HG03060 (cell line): ENCODE measurements around the gene ETFA.

ENCODE experiments used
- ATAC-seq: cut with Tn5 transposase; IDR thresholded peaks from one replicate; pipeline ENCODE4 v1.9.1; 2021; ENCODE audit warnings: low read depth, moderate number of reproducible peaks; ENCODE audit not compliant: unreplicated experiment

Gene ETFA

GRCh38 chr15:76340803-76341365 is 29.6 kb upstream of the ETFA start:
- no peak for ATAC-seq

- ATAC-seq: no peak
These were observed 29.0 kb upstream of the ETFA start for GRCh38 chr15:76340198-76340802.

- ATAC-seq: no peak
These were observed 28.3 kb upstream of the ETFA start for GRCh38 chr15:76339305-76340197.

GRCh38 chr15:76338486-76339304 is 27.4 kb upstream of the ETFA start:
- ATAC-seq: no peak

GRCh38 chr15:76337696-76338485 is 26.6 kb upstream of the ETFA start:
- ATAC-seq: no peak

GRCh38 chr15:76337059-76337695 is 25.9 kb upstream of the ETFA start:
- ATAC-seq: no peak

GRCh38 chr15:76336254-76337058 is 25.2 kb upstream of the ETFA start, which contains the start of gene ISL2:
ISL2 (plus strand) TSS chr15:76336773; CDS start chr15:76336884, 111 bp downstream.
- ATAC-seq: no peak

- no peak for ATAC-seq
These were observed 24.3 kb upstream of the ETFA start for GRCh38 chr15:76335307-76336253.

- no peak for ATAC-seq
These were observed 23.4 kb upstream of the ETFA start for GRCh38 chr15:76334438-76335306.

- ATAC-seq: no peak
These were observed 22.6 kb upstream of the ETFA start for GRCh38 chr15:76333720-76334437.

GRCh38 chr15:76333309-76333708 is 22.0 kb upstream of the ETFA start:
- no peak for ATAC-seq

- ATAC-seq: no peak
These were observed 21.5 kb upstream of the ETFA start for GRCh38 chr15:76332796-76333195.

GRCh38 chr15:76330080-76330680 is 18.9 kb upstream of the ETFA start:
- ATAC-seq: no peak

GRCh38 chr15:76328958-76329357 is 17.7 kb upstream of the ETFA start:
- no peak for ATAC-seq

GRCh38 chr15:76328106-76328696 is 16.9 kb upstream of the ETFA start:
- no peak for ATAC-seq
